Liver (tissue), 9 donors: ENCODE measurements around the gene PJA1. TPM values are rescaled to one million over a fixed set of nuclear protein-coding genes. Genes with fewer than 3 reads are reported as not detected.
A peak's percentile ranks its signal among the peaks of the same experiment; 100 is the strongest.

ENCODE experiments used
- DNase-seq: peaks from one replicate; pipeline ENCODE4 v3.0.0-alpha.2; 2017; ENCODE audit warnings: low spot score
- H3K27ac ChIP-seq, 2 donors: one replicate each; pipeline ENCODE4 v1.7.0; 2013; ENCODE audit warnings: inconsistent platforms in 2 of 2, low read length in 2 of 2, control low read depth in 1 of 2, low read depth in 1 of 2, mild to moderate bottlenecking in 1 of 2
- H3K27me3 ChIP-seq, 4 donors: one replicate each; pipeline versions ENCODE4 v1.6.1 to v1.7.0; 2013; ENCODE audit warnings: low read length in 3 of 4, inconsistent platforms in 1 of 4, mild to moderate bottlenecking in 1 of 4, moderate library complexity in 1 of 4; ENCODE audit not compliant: control insufficient read depth in 4 of 4, insufficient read depth in 4 of 4
- H3K36me3 ChIP-seq, 4 donors: one replicate each; pipeline versions ENCODE4 v1.6.1 to v1.7.0; 2013; ENCODE audit warnings: low read length in 3 of 4, mild to moderate bottlenecking in 3 of 4, low read depth in 1 of 4, moderate library complexity in 1 of 4; ENCODE audit not compliant: control insufficient read depth in 4 of 4, insufficient read depth in 3 of 4
- H3K4me1 ChIP-seq, 4 donors: one replicate each; pipeline versions ENCODE4 v1.6.1 to v1.7.0; 2013; ENCODE audit warnings: low read length in 3 of 4, mild to moderate bottlenecking in 3 of 4, moderate library complexity in 1 of 4; ENCODE audit not compliant: control insufficient read depth in 4 of 4, insufficient read depth in 4 of 4
- H3K4me3 ChIP-seq, 3 donors: one replicate each; pipeline versions ENCODE4 v1.6.1 to v1.7.0; 2013; ENCODE audit warnings: low read length in 3 of 3, control low read depth in 1 of 3, low read depth in 1 of 3, mild to moderate bottlenecking in 1 of 3
- H3K9ac ChIP-seq, 2 donors: one replicate each; pipeline ENCODE4 v1.7.0; 2013; ENCODE audit warnings: low read length in 2 of 2, mild to moderate bottlenecking in 2 of 2, moderate library complexity in 2 of 2, control low read depth in 1 of 2, low read depth in 1 of 2
- H3K9me3 ChIP-seq, 4 donors: one replicate each; pipeline versions ENCODE4 v1.6.1 to v1.7.0; 2013; ENCODE audit warnings: low read length in 3 of 4; ENCODE audit not compliant: control insufficient read depth in 4 of 4
- EGR1 ChIP-seq, 2 donors: IDR thresholded peaks; 2 replicates each; pipeline ENCODE4 v1.6.1; 2016 to 2018; ENCODE audit warnings: antibody characterized with exemption in 2 of 2, low read depth in 2 of 2
- FOXA1 ChIP-seq: IDR thresholded peaks from 2 replicates; pipeline ENCODE4 v1.6.1; 2016; ENCODE audit warnings: antibody characterized with exemption
- FOXA2 ChIP-seq: IDR thresholded peaks from 2 replicates; pipeline ENCODE4 v1.6.1; 2016; ENCODE audit warnings: antibody characterized with exemption
- HNF4A ChIP-seq, 2 donors: conservative IDR thresholded peaks; 2 replicates each; pipeline ENCODE4 v1.6.1; 2016; ENCODE audit warnings: antibody characterized with exemption in 2 of 2, mild to moderate bottlenecking in 2 of 2
- HNF4G ChIP-seq: IDR thresholded peaks from 2 replicates; pipeline ENCODE4 v1.6.1; 2016; ENCODE audit warnings: antibody characterized with exemption
- JUND ChIP-seq, 2 donors: IDR thresholded peaks; 2 replicates each; pipeline ENCODE4 v1.6.1; 2016; ENCODE audit warnings: antibody characterized with exemption in 2 of 2
- NR2F2 ChIP-seq: IDR thresholded peaks from 2 replicates; pipeline ENCODE4 v1.6.1; 2016; ENCODE audit warnings: antibody characterized with exemption
- REST ChIP-seq: IDR thresholded peaks from 2 replicates; pipeline ENCODE4 v1.6.1; 2016; ENCODE audit warnings: antibody characterized with exemption, mild to moderate bottlenecking
- RXRA ChIP-seq, 2 donors: IDR thresholded peaks; 2 replicates each; pipeline ENCODE4 v1.6.1; 2017 to 2018; ENCODE audit warnings: antibody characterized with exemption in 2 of 2, mild to moderate bottlenecking in 1 of 2
- SP1 ChIP-seq: IDR thresholded peaks from 2 replicates; pipeline ENCODE4 v1.6.1; 2018; ENCODE audit warnings: antibody characterized with exemption, mild to moderate bottlenecking
- YY1 ChIP-seq: IDR thresholded peaks from 2 replicates; pipeline ENCODE4 v1.6.1; 2016; ENCODE audit warnings: antibody characterized with exemption, mild to moderate bottlenecking
- WGBS: extraction: QIAGEN DNeasy Blood & Tissue Kit; methylation state at CpG from one replicate; pipeline ENCODE4 v1.1.7; 2013; 5-methylcytosine and 5-hydroxymethylcytosine counted together
- polyA plus RNA-seq, 2 donors: library from polyadenylated mRNA; stranded (reverse) in 1 of 2; unstranded in 1 of 2; fragments of 200-250 nt in 1 of 2; fragments of >200 nt in 1 of 2; fragmentation: Nextera tagmentation in 1 of 2; extraction: Ambion mirVana in 1 of 2; gene quantifications; one replicate each; pipeline versions ENCODE4 v1.2.1 to v1.2.3, GENCODE V29; 2013 to 2015
- total RNA-seq, 2 donors: library from RNA; depleted of rRNA; stranded (reverse); fragments of >200 nt; gene quantifications; one replicate each; pipeline ENCODE4 v1.2.3, GENCODE V29; 2014
- TF ChIP-seq, protein P1 (sequence below): IDR thresholded peaks from 2 replicates; pipeline ENCODE4 v1.6.1; 2016; ENCODE audit warnings: antibody characterized with exemption
- TF ChIP-seq, protein P2 (sequence below): fragments of 150-350 bp; IDR thresholded peaks from 2 replicates; pipeline ENCODE4 v1.5.1; 2017; ENCODE audit warnings: improper control_type of control experiment, low read depth, low read length; ENCODE audit not compliant: missing input control
- donor health status: healthy.
- donor health status: healthy.
- donor health status: healthy.
- donor health status: healthy.
- donor health status: healthy.

Gene PJA1
- total and polyA plus RNA-seq, 4 donors, result 4.6 to 6.0 (median 5.0) TPM

- Histone ChIP-seq H3K9me3 (no peaks in the 10 kb centered on the region), H3K4me3 (no peak overlapping the region), H3K9ac (no peak overlapping the region), H3K36me3 (no peaks in the 10 kb centered on the region), H3K4me1 (no peaks in the 10 kb centered on the region), H3K27ac (no peak overlapping the region), H3K27me3 (no peaks in the 10 kb centered on the region)
- TF ChIP-seq NR2F2 (no peak), FOXA2 (no peak), FOXA1 (no peak), YY1 (no peak)
- DNase-seq, result no peak
- 94% methylated on average over 5 of the region's 5 CpGs for WGBS
Measured at GRCh38 chrX:69120476-69120875, 44.8 kb downstream of the PJA1 start.

DNA sequence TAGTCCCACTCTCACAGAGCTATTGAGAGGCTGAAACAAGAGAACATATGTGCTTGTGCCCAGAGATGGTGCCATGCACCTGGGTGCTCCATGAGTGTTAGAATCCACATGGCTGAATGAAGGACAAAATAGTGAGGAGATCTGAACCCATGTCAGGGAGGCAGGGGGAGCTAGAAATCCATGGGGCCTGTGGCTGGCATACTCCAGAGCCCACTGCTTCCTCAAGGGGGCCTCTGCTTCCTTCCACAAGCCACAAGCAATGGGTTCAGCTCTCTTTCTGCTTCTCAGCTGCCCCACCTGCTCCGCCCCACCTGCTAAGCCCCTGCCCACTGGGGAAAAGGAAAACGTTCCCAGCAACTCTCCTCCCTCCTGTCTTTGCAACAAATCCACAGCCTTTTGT is 46.1 kb downstream of the PJA1 start:
- H3K9me3 ChIP-seq, result no peaks in the 10 kb centered on the region
- DNase-seq, result no peak
- H3K27me3 ChIP-seq, result no peaks in the 10 kb centered on the region
- TF ChIP-seq EGR1 (IDR thresholded peaks at IDR 0.05; ENCODE audit: low read depth in 2 of 2) (no peak), FOXA1 (no peak), REST (no peak), FOXA2 (no peak)
- no peak overlapping the region for H3K9ac ChIP-seq
- H3K4me3 ChIP-seq, result no peak overlapping the region
- H3K27ac ChIP-seq, result no peak overlapping the region
- H3K4me1 ChIP-seq, result no peaks in the 10 kb centered on the region
- no peaks in the 10 kb centered on the region for H3K36me3 ChIP-seq
- 78% methylated on average over 2 of the region's 2 CpGs for WGBS

DNA sequence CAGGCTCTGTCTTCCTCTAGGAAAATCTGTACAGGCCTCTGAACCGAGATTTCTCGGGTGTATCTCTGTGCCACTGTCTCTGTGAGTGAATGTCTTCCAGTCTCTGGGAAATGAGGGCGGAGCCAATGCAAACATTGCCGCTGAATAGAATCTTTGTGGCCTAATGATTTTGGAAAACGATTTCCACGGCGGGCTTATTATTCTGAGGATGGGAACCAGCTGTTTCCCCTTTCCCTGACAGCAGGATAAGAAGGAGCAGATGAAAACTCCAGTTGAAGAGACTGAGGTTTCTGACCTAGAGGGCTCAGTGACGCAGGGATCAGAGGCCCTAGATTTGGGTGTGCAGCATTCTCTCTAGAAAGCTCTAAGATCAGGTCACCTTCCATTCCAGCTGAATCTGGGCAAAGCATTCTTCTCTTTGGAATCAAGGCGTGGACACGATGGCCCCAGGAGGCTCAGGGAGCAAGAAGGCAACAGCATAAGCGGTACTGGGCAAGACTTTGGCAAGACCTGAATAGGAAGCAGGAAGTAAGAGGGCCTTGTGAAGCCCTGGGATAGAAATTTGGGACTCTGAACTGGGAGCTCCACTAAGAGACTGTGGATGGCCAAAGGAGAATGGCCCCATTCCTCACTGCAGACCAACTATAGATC is 47.3 kb downstream of the PJA1 start:
- DNase-seq, result no peak
- TF ChIP-seq RXRA (IDR thresholded peaks at IDR 0.05) (peak in 1 of 2 donors; percentile 6), NR2F2 (peak; percentile 21)
- TF ChIP-seq, protein P1, sequence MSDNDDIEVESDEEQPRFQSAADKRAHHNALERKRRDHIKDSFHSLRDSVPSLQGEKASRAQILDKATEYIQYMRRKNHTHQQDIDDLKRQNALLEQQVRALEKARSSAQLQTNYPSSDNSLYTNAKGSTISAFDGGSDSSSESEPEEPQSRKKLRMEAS, result no peak
- Histone ChIP-seq H3K9ac (no peak overlapping the region), H3K4me1 (no peaks in the 10 kb centered on the region), H3K4me3 (no peak overlapping the region), H3K9me3 (no peaks in the 10 kb centered on the region), H3K27me3 (no peaks in the 10 kb centered on the region), H3K36me3 (no peaks in the 10 kb centered on the region), H3K27ac (no peak overlapping the region)
- 83% methylated on average over 11 of the region's 11 CpGs for WGBS

DNA sequence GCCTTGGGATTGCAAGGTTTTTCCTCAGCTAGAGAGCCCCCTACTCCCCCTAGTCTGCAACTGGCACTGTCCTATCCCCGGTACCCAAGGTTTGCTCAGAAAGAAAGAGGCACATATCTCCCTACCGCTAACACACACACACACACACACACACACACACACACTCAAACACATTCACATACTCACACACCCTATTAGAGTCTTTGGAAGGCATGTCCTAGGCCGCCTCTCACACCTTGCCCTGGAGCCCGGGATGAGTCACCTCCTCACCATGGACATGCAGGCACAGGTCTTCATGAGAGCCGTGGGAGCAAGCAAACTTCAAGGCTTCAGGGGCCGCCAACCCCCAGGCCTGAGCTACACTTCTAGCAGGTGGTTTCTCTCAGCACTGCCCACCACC is 49.2 kb downstream of the PJA1 start:
- no peaks in the 10 kb centered on the region for H3K36me3 ChIP-seq
- no peaks in the 10 kb centered on the region for H3K9me3 ChIP-seq
- no peak overlapping the region for H3K9ac ChIP-seq
- no peak overlapping the region for H3K27ac ChIP-seq
- H3K27me3 ChIP-seq, result no peaks in the 10 kb centered on the region
- no peak for DNase-seq
- no peak overlapping the region for H3K4me3 ChIP-seq
- H3K4me1 ChIP-seq, result no peaks in the 10 kb centered on the region
- 96% methylated on average over 6 of the region's 6 CpGs for WGBS
- no peak for TF ChIP-seq FOXA1
- no peak for TF ChIP-seq JUND (IDR thresholded peaks at IDR 0.05)
- TF ChIP-seq, protein P2, sequence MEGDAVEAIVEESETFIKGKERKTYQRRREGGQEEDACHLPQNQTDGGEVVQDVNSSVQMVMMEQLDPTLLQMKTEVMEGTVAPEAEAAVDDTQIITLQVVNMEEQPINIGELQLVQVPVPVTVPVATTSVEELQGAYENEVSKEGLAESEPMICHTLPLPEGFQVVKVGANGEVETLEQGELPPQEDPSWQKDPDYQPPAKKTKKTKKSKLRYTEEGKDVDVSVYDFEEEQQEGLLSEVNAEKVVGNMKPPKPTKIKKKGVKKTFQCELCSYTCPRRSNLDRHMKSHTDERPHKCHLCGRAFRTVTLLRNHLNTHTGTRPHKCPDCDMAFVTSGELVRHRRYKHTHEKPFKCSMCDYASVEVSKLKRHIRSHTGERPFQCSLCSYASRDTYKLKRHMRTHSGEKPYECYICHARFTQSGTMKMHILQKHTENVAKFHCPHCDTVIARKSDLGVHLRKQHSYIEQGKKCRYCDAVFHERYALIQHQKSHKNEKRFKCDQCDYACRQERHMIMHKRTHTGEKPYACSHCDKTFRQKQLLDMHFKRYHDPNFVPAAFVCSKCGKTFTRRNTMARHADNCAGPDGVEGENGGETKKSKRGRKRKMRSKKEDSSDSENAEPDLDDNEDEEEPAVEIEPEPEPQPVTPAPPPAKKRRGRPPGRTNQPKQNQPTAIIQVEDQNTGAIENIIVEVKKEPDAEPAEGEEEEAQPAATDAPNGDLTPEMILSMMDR, result no peak
- no peak for TF ChIP-seq HNF4G
- no peak for TF ChIP-seq SP1
- no peak for TF ChIP-seq HNF4A (conservative IDR thresholded peaks at IDR 0.05)
- no peak for TF ChIP-seq REST
- TF ChIP-seq RXRA (IDR thresholded peaks at IDR 0.05), result no peak
